Lung (tissue), 13 donors: ENCODE results near the gene RNASE4. TPM values are rescaled to one million over a fixed set of nuclear protein-coding genes. Genes with fewer than 3 reads are reported as not detected.

Experiments
- ATAC-seq: fragments of 200-7000 bp; cut with Tn5 transposase; one replicate; pipeline ENCODE4 v1.9.1; 2020; ENCODE audit warnings: moderate number of reproducible peaks; ENCODE audit not compliant: insufficient read depth, low FRiP score
- DNase-seq, 3 donors: peaks; one replicate each; pipeline ENCODE4 v3.0.0-alpha.2; 2013 to 2017
- H3K27ac ChIP-seq, 2 donors: one replicate each; pipeline ENCODE4 v1.5.1; 2013; ENCODE audit warnings: mild to moderate bottlenecking in 2 of 2, moderate library complexity in 2 of 2, control low read depth in 1 of 2, inconsistent platforms in 1 of 2, low read depth in 1 of 2, low read length in 1 of 2
- H3K27me3 ChIP-seq, 3 donors: one replicate each; pipeline ENCODE4 v1.5.1; 2013; ENCODE audit warnings: low read length in 2 of 3; ENCODE audit not compliant: control insufficient read depth in 3 of 3, insufficient read depth in 3 of 3
- H3K36me3 ChIP-seq, 4 donors: one replicate each; pipeline ENCODE4 v1.5.1; 2013; ENCODE audit warnings: low read length in 4 of 4, mild to moderate bottlenecking in 1 of 4, moderate library complexity in 1 of 4; ENCODE audit not compliant: control insufficient read depth in 4 of 4, insufficient read depth in 4 of 4
- H3K4me1 ChIP-seq, 5 donors: one replicate each; pipeline ENCODE4 v1.5.1; 2013; ENCODE audit warnings: low read length in 5 of 5, mild to moderate bottlenecking in 2 of 5, moderate library complexity in 1 of 5; ENCODE audit not compliant: control insufficient read depth in 5 of 5, insufficient read depth in 5 of 5
- H3K4me3 ChIP-seq: one replicate; pipeline ENCODE4 v1.5.1; 2013; ENCODE audit warnings: mild to moderate bottlenecking, control low read depth, moderate library complexity
- H3K9ac ChIP-seq, 2 donors: one replicate each; pipeline ENCODE4 v1.5.1; 2013; ENCODE audit warnings: low read length in 2 of 2, control low read depth in 1 of 2; ENCODE audit not compliant: insufficient read depth in 1 of 2
- H3K9me3 ChIP-seq, 4 donors: one replicate each; pipeline ENCODE4 v1.5.1; 2013; ENCODE audit warnings: low read length in 3 of 4, mild to moderate bottlenecking in 1 of 4, moderate library complexity in 1 of 4; ENCODE audit not compliant: control insufficient read depth in 4 of 4, insufficient read depth in 3 of 4
- CTCF ChIP-seq: IDR thresholded peaks from 2 replicates; pipeline ENCODE4 v1.5.1; 2012; ENCODE audit warnings: mild to moderate bottlenecking; ENCODE audit errors: control extremely low read depth, extremely low read depth
- WGBS, 2 donors: extraction: QIAGEN DNeasy Blood & Tissue Kit; methylation state at CpG; one replicate each; pipeline ENCODE4 v1.1.7; 2013; 5-methylcytosine and 5-hydroxymethylcytosine counted together
- polyA plus RNA-seq, 2 donors: library from polyadenylated mRNA; stranded (reverse); fragments of 200-250 nt; gene quantifications; one replicate each; pipeline ENCODE4 v1.2.1, GENCODE V29; 2013
- small RNA-seq: library from RNA; depleted of rRNA; stranded (forward); fragments of <200 nt; gene quantifications from one replicate; pipeline ENCODE3, GENCODE V24; 2014; ENCODE audit warnings: low replicate concordance
- total RNA-seq, 2 donors: library from RNA; depleted of rRNA in 1 of 2; stranded (reverse); fragments of >200 nt in 1 of 2; gene quantifications; one replicate each; pipeline ENCODE4 v1.2.1, GENCODE V29; 2014 to 2021
- donor health status: control.
- donor health status: control.
- donor health status: Bipolar disorder and iron deficiency.
- donor health status: healthy.
- donor health status: DM: yes; HTN: yes; CAD: no.

Gene RNASE4
- total and polyA plus RNA-seq, 4 donors: 14.5 to 51.9 (median 28.6) TPM

- Histone ChIP-seq H3K4me3 (no peak overlapping the region), H3K36me3 (no peaks in the 10 kb centered on the region), H3K9me3 (peaks cover 0 to 10% (median 4%) of the 10 kb centered on the region in 4 donors), H3K27ac (no peak overlapping the region), H3K27me3 (no peaks in the 10 kb centered on the region), H3K4me1 (peaks cover 0 to 2% (median 0%) of the 10 kb centered on the region in 5 donors), H3K9ac (no peak overlapping the region)
- no peak for TF ChIP-seq CTCF
- 91 to 100% methylated on average over 2 of the region's 2 CpGs for WGBS, 2 donors
- DNase-seq (no peak), ATAC-seq (no peak)
Observed at GRCh38 chr14:20748439-20748838, 64.1 kb downstream of the RNASE4 start.

DNA sequence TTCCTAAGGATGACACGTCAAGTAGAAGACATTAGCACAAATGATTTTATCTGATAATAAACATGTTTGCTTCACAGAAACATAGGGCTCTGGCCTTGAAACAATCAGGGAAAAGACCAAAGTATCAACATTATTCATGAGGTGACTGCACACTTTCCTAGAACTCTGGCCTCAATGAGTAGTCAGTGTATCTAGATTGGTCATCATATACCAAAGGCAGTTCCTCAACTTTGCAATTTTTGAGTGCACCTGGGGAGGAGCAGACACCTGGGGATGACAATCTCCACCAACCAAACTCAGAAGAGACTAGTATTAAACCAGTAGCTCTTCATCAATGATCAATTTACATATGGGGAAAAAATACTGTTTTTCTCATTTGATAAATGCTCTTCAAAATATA is 65.8 kb downstream of the RNASE4 start:
- Histone ChIP-seq H3K9me3 (peaks cover 0 to 10% (median 4%) of the 10 kb centered on the region in 4 donors), H3K4me1 (peaks cover 0 to 3% (median 2%) of the 10 kb centered on the region in 5 donors), H3K4me3 (no peak overlapping the region), H3K36me3 (no peaks in the 10 kb centered on the region), H3K9ac (no peak overlapping the region), H3K27me3 (no peaks in the 10 kb centered on the region), H3K27ac (no peak overlapping the region)
- 82 to 88% methylated on average over 1 of the region's 1 CpG for WGBS, 2 donors
- no peak for ATAC-seq
- no peak for DNase-seq
- TF ChIP-seq CTCF: no peak

Small RNA genes lying within 50 kb of the gene (small RNA-seq; reads per million reads assigned to genes)
- not detected for gene RF00019

Other genes starting within 250 kb of the RNASE4 start
- gene KLHL33, start 248.4 kb upstream of the RNASE4 start, total RNA-seq: under 1 TPM; 0.25 to 0.51 TPM
- under 1 TPM; 0.03 to 0.08 TPM for gene KLHL33, start 248.4 kb upstream of the RNASE4 start, polyA plus RNA-seq
- gene OSGEP, start 229.7 kb upstream of the RNASE4 start, total RNA-seq: 10 to 100 TPM; 35.5 to 44.8 TPM
- 10 to 100 TPM; 43.5 to 54.1 TPM for gene OSGEP, start 229.7 kb upstream of the RNASE4 start, polyA plus RNA-seq
- gene APEX1, start 229.3 kb upstream of the RNASE4 start, total RNA-seq: 100 to 1,000 TPM in 1 of 2 donors, 10 to 100 TPM in 1; 66.2 to 144 TPM
- 100 to 1,000 TPM in 1 of 2 donors, 10 to 100 TPM in 1; 95.8 to 159 TPM for gene APEX1, start 229.3 kb upstream of the RNASE4 start, polyA plus RNA-seq
- 10 to 100 TPM; 22.2 to 35.6 TPM for gene PIP4P1, start 223.1 kb upstream of the RNASE4 start, total RNA-seq
- 10 to 100 TPM; 27.4 to 46.7 TPM for gene PIP4P1, start 223.1 kb upstream of the RNASE4 start, polyA plus RNA-seq
- gene PNP, start 215.2 kb upstream of the RNASE4 start, total RNA-seq: 10 to 100 TPM; 15.5 to 41.4 TPM
- 100 to 1,000 TPM in 1 of 2 donors, 10 to 100 TPM in 1; 32.7 to 119 TPM for gene PNP, start 215.2 kb upstream of the RNASE4 start, polyA plus RNA-seq
- 1 to 10 TPM in 1 of 2 donors, not detected in 1; 1.2 TPM for gene RNASE10, start 179.0 kb upstream of the RNASE4 start, total RNA-seq
- gene RNASE10, start 179.0 kb upstream of the RNASE4 start, polyA plus RNA-seq: under 1 TPM in 1 of 2 donors, not detected in 1; 0.06 TPM
- gene RNASE9, start 123.5 kb upstream of the RNASE4 start, total RNA-seq: not detected
- gene RNASE9, start 123.5 kb upstream of the RNASE4 start, polyA plus RNA-seq: not detected
- gene RNASE11, start 96.6 kb upstream of the RNASE4 start, total RNA-seq: not detected
- gene RNASE11, start 96.6 kb upstream of the RNASE4 start, polyA plus RNA-seq: not detected
- not detected for gene RNASE12, start 93.2 kb upstream of the RNASE4 start, total RNA-seq
- not detected for gene RNASE12, start 93.2 kb upstream of the RNASE4 start, polyA plus RNA-seq
- not detected for gene OR6S1, start 42.9 kb upstream of the RNASE4 start, total RNA-seq
- not detected for gene OR6S1, start 42.9 kb upstream of the RNASE4 start, polyA plus RNA-seq
- gene ANG, start 4.2 kb downstream of the RNASE4 start, total RNA-seq: 10 to 100 TPM; 14.0 to 16.3 TPM
- 10 to 100 TPM; 19.6 to 27.5 TPM for gene ANG, start 4.2 kb downstream of the RNASE4 start, polyA plus RNA-seq
- gene EDDM3A, start 61.3 kb downstream of the RNASE4 start, total RNA-seq: not detected
- gene EDDM3A, start 61.3 kb downstream of the RNASE4 start, polyA plus RNA-seq: not detected
- not detected for gene EDDM3B, start 83.8 kb downstream of the RNASE4 start, total RNA-seq
- under 1 TPM in 1 of 2 donors, not detected in 1; 0.09 TPM for gene EDDM3B, start 83.8 kb downstream of the RNASE4 start, polyA plus RNA-seq
- 10 to 100 TPM in 1 of 2 donors, 1 to 10 TPM in 1; 8.1 to 15.9 TPM for gene RNASE6, start 96.7 kb downstream of the RNASE4 start, total RNA-seq
- gene RNASE6, start 96.7 kb downstream of the RNASE4 start, polyA plus RNA-seq: 10 to 100 TPM in 1 of 2 donors, 1 to 10 TPM in 1; 5.1 to 37.2 TPM
- gene RNASE1, start 118.3 kb downstream of the RNASE4 start, total RNA-seq: 100 to 1,000 TPM; 511 to 773 TPM
- gene RNASE1, start 118.3 kb downstream of the RNASE4 start, polyA plus RNA-seq: 1,000 to 10,000 TPM; 1,226 to 1,326 TPM
- gene RNASE3, start 206.8 kb downstream of the RNASE4 start, total RNA-seq: under 1 TPM in 1 of 2 donors, not detected in 1; 0.31 TPM
- gene RNASE3, start 206.8 kb downstream of the RNASE4 start, polyA plus RNA-seq: 1 to 10 TPM in 1 of 2 donors, under 1 TPM in 1; 0.79 to 2.5 TPM